ENCODE data around the gene ABCC3.

ABCC3 gene

DNA sequence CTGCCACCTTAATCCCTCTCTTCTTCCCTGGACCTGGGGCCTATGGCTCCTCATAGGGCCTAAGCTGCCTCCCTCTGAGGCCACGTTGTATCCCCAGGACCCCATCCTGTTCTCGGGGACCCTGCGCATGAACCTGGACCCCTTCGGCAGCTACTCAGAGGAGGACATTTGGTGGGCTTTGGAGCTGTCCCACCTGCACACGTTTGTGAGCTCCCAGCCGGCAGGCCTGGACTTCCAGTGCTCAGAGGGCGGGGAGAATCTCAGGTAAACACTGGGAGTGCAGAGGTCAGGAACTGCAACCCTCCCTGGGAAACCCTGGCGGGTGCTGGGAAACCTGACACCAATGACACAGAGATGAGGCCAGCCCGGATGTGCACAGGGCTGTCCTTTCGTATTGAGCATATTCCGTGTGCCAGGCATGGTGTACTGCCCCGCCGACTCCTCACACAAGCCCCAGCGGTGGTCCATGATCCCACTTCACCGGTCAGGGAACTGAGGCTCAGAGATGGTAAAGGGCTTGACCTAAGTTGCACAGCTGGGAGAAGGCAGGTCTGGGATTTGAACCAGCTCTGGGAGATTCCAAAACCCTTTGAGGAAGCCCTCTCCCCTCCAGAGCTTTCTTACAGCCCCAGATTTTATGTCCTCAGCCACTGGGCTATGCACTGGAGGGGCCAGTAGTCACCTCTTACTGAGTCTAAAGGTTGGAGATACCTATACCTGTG, 50.1 kb downstream of the ABCC3 start:
- DNase-seq (ENCODE audit: low spot score): no peak

- no peak for DNase-seq (ENCODE audit: low spot score)
Measured at GRCh38 chr17:50685334-50685665, 50.6 kb downstream of the ABCC3 start.

DNA sequence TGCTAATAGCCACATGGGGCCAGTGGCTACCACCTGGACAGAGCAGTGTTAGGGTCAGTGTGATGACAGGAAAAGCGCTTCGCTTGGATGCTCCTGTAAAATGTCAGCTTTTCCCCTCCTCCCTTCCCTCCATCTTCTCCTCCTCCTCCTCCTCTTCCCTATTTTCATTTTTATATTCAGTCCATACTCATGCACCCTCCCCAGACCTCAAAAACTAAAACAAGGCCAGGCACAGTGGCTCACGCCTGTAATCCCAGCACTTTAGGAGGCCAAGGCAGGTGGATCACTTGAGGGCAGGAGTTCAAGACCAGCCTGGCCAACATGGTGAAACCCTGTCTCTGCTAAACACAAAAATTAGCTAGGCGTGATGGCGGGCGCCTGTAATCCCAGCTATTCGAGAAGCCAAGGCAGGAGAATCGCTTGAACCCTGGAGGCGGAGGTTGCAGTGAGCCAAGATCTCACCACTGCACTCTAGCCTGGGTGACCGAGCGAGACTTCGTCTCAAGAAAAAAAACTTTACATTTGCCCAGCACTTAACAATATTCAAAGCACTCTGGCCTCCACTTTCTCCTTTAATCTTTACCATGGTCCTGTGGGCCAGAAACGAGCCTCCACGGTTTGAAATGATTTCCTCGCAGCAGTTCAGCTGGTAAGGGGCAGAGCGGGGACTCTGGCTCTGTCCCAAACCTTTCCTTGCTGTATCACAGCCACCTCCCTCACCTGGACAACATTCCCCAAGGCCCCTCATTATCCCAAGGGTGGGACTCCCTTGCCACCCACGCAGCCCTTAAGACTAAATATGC, 51.2 kb downstream of the ABCC3 start:
- DNase-seq (ENCODE audit: low spot score): no peak

- no peak for DNase-seq (ENCODE audit: low spot score)
Measured at GRCh38 chr17:50686494-50687199, 52.0 kb downstream of the ABCC3 start.

DNA sequence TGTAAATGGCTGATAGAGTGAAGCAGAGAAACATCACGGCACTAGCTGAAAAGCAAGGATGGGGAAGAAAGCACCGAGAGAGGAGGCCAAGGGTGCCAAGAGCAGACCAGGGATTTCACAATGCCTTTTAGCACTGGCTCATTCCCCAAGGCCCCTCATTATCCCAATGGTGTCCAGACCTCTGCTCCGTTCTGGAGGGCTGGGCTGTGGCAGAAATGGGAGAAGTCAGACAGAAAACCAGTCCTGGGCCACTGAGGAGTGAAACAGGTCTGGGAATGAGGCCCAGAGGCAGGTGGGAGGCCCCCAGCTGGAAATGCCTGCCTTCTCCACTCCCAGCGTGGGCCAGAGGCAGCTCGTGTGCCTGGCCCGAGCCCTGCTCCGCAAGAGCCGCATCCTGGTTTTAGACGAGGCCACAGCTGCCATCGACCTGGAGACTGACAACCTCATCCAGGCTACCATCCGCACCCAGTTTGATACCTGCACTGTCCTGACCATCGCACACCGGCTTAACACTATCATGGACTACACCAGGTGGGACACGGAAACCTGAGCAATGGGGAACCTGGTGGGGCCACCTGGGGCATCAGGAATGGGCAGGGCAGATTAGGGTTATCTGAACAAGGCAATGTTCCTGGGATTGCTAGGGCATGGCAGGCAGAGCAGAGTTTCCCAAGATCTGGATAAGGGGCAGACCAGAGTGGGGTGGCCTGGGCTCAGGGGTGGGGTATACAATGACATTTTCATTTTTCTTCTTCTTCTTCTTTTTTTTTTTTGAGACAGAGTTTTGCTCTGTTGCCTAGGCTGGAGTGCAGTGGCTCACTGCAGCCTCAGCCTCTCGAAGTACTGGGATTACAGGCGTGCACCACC, 52.8 kb downstream of the ABCC3 start:
- peak; percentile 58 for DNase-seq (ENCODE audit: low spot score)

DNA sequence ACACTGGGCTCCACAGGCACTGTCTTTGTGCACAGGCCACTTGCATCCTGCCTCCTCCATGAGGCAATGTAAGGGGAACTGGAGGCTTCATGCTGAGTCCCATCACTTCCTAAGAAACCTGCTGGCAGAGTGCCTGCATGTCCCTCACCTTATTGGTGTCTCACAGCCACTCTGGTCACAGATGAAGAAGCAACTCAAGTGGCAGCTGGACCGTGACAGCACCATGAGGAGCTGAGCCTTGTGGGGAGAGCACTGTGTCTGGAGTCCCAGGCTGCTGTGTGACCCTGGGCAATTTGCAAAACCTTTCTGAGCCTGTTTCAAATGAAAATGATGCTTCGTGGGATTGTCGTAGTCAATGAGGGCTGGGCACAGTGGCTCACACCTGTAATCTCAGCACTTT, 53.6 kb downstream of the ABCC3 start:
- no peak for DNase-seq (ENCODE audit: low spot score)

- DNase-seq (ENCODE audit: low spot score): no peak
Measured at GRCh38 chr17:50689251-50689650, 54.6 kb downstream of the ABCC3 start.

GRCh38 chr17:50689956-50690886, 55.5 kb downstream of the ABCC3 start:
- no peak for DNase-seq (ENCODE audit: low spot score)

DNA sequence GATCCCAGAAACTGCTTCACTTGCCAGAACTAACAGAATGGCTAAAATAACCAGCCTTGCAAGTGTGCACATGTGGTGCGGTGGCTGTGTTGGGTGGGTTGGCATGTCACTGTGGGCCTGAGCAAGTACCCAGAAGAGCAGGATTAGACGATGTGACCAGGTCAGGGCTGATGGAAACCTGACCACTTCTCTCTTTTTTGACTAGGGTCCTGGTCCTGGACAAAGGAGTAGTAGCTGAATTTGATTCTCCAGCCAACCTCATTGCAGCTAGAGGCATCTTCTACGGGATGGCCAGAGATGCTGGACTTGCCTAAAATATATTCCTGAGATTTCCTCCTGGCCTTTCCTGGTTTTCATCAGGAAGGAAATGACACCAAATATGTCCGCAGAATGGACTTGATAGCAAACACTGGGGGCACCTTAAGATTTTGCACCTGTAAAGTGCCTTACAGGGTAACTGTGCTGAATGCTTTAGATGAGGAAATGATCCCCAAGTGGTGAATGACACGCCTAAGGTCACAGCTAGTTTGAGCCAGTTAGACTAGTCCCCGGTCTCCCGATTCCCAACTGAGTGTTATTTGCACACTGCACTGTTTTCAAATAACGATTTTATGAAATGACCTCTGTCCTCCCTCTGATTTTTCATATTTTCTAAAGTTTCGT, 56.3 kb downstream of the ABCC3 start:
- no peak for DNase-seq (ENCODE audit: low spot score)

DNA sequence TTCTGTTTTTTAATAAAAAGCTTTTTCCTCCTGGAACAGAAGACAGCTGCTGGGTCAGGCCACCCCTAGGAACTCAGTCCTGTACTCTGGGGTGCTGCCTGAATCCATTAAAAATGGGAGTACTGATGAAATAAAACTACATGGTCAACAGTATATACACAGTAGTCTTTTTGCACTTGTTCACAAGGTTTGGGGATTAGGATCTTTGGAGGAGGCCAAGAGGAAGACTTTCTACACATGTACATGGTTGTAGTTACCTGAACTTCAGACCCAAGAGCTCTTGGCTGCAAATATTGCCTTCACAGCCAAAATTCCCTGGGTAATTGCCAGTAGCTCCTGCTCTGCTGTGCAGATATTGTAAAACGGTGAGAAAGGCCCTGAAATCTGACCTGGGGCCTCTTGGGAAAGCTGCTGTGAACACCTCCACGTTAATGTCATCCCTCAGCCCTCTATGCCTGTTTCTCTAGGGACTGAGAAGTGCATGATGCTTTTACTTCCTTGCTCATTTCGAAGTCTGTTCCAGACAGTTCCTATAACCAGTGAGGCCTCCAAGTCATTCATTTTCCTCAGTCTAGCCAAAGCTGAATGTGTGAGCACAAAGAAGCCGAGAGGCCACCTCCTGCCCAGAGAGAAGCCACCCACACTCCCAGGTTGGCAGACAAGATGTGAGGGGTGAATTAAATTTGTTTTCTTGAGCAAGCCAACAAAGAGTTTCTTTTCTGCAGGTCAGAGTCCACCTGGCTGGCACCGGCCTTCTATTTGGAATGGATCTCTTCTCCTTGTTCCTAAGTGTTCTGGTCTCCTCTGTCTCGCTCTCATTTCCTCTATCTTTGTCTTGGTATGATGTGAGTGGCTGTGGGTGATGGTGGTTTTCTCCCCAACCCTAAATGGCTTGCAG, 57.1 kb downstream of the ABCC3 start:
- DNase-seq (ENCODE audit: low spot score): peak; percentile 81

DNA sequence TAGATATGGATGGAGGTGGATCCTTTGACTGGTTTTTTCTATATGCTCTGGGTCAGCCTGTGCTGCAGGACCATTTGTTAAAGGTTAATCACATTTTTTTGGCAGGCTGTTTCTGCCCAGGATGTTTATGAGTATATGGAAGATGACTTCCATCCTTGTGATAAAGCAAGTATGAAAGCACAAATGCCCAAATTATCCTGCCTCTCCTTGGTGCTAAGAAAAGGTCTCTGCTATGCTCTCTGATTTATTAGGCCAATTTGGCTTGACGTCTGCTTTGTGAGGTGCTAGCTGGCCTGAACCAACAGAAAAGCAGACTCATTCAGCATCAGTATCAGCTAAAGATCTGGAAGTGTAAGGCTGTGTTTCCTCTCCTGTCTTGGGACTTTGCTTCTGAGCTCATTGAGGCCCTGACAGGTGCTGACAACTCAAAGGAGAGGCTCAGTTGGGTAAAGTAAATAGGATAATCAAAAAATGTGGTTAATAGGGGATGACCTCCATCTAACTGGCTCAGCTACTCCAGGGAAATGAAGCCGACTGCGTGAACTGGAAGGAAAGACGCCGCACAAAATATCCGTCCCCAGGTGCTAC, 57.9 kb downstream of the ABCC3 start:
- DNase-seq (ENCODE audit: low spot score): no peak

DNA sequence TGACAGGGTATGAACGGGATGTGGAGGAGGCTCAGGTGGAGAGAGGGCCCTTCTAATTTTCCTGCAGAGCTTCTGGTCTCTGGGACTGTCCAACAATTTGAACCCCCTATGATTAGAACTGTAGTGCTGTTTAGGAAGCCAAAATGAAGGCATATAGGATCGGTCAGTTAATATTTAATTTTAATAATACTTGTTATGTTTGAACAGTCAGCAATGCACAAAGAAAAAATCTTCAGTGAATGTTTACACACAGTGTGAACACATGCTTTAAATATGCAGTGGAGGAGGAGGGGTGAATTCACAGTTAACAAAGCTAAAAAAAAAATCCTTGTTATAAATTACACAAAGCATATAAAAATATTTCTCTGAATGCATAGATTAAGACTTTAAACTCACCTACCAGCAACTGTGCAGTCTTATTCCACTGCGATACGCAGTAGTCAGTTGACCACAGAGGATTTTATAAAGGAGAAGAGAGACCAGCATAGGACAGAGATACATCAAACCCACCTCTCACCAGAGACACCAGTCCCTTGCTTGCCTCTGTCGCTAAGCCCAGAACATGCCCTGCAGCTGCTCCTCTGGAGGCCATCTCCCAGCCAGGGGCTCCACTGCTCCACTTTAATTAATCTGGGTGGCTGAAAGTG, 58.5 kb downstream of the ABCC3 start:
- DNase-seq (ENCODE audit: low spot score): no peak

- no peak for DNase-seq (ENCODE audit: low spot score)
Measured at GRCh38 chr17:50696365-50696879, 61.7 kb downstream of the ABCC3 start.

- DNase-seq (ENCODE audit: low spot score): no peak
Measured at GRCh38 chr17:50697062-50697461, 62.4 kb downstream of the ABCC3 start.

DNA sequence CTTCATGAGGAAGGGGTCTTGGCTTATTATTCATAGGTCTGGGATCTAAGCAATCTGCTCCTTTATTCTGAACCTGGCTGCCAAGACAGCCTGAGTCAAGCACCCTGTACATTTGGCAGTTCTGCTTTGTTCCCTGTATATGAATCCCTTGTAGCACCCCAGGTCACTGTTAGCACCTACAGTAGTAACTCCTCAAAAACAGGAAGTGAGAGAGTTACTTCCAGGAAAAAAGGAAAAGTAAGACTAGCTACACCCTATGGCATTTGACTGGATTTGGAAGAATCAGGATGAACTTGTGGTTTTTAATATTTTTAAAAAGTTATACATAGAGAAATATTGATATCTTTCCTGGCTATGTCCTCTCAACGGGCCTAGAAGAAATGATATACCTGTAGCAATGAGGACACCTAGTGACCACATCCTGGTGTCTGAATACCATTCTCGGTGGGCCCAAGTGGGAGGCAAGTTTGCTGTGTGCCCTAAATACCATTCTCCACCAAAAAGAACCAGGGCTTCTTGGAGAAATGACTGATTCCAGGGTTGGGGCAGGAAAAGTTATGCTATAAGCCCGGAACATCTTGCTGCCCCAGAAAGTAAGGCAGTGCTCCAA, 63.1 kb downstream of the ABCC3 start:
- peak; percentile 48 for DNase-seq (ENCODE audit: low spot score)

DNA sequence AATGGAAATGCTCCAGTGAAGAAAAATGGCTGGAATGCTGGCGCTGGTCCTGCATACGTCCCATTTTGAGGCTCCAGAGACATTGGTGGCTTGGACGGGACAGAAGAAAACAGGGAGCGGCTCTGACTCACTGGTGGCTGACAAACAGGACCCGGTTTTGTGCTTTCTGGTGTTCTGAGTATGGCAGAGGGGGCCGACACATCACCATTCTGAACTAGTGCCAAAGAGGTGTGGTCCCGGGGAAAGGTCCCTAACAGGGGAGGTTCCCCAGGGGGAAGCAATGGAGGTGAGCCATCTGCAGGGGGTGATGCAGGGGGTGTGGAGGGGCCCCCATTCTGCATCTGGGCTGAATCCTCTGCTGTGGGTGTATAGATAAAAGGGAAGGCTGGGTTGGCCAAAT, 64.7 kb downstream of the ABCC3 start:
- no peak for DNase-seq (ENCODE audit: low spot score)

- no peak for DNase-seq (ENCODE audit: low spot score)
Measured at GRCh38 chr17:50703162-50703561, 68.5 kb downstream of the ABCC3 start.
